Left ventricle myocardium inferior (tissue), 1 donor: ENCODE measurements around the gene JAKMIP1. TPM values are rescaled to one million over a fixed set of nuclear protein-coding genes. Genes with fewer than 3 reads are reported as not detected.

Experiments
- DNase-seq: peaks from one replicate; pipeline ENCODE4 v3.0.0-alpha.2; 2020
- H3K27ac ChIP-seq: fragments of 200-600 bp; replicated peaks from 2 replicates; pipeline ENCODE4 v1.8.0; 2021
- H3K27me3 ChIP-seq: fragments of 200-600 bp; 2 replicates; pipeline ENCODE4 v1.8.0; 2021; ENCODE audit warnings: low read depth
- H3K36me3 ChIP-seq: fragments of 200-600 bp; 2 replicates; pipeline ENCODE4 v1.8.0; 2021
- H3K4me1 ChIP-seq: fragments of 200-600 bp; 2 replicates; pipeline ENCODE4 v1.8.0; 2021
- H3K4me3 ChIP-seq: fragments of 200-600 bp; 2 replicates; pipeline ENCODE4 v1.8.0; 2021; ENCODE audit warnings: mild to moderate bottlenecking, moderate library complexity
- H3K9me3 ChIP-seq: fragments of 200-600 bp; replicated peaks from 2 replicates; pipeline ENCODE4 v1.8.0; 2021
- intact Hi-C: fragments of 100-400 bp; cut with micrococcal nuclease; formaldehyde crosslinking; loops from one replicate; pipeline ENCODE4 v1.11.0; 2022
- total RNA-seq: library from RNA; stranded (reverse); fragmentation: NEBNext Ultra II Directional; extraction: Animal tissue kit (Norgen Biotek cat#: 25700); gene quantifications from one replicate; pipeline ENCODE4 v1.2.1, GENCODE V29; 2021
- TF ChIP-seq, protein P1 (sequence below): fragments of 200-600 bp; IDR thresholded peaks from 2 replicates; pipeline ENCODE4 v1.8.0; 2021; ENCODE audit warnings: antibody characterized with exemption, mild to moderate bottlenecking, borderline replicate concordance
- donor health status: DM: no; HTN: yes; CAD: no; lungs with severe emphysema.

Gene JAKMIP1
- total RNA-seq, 1 donor from 2014 or later: not detected

DNA sequence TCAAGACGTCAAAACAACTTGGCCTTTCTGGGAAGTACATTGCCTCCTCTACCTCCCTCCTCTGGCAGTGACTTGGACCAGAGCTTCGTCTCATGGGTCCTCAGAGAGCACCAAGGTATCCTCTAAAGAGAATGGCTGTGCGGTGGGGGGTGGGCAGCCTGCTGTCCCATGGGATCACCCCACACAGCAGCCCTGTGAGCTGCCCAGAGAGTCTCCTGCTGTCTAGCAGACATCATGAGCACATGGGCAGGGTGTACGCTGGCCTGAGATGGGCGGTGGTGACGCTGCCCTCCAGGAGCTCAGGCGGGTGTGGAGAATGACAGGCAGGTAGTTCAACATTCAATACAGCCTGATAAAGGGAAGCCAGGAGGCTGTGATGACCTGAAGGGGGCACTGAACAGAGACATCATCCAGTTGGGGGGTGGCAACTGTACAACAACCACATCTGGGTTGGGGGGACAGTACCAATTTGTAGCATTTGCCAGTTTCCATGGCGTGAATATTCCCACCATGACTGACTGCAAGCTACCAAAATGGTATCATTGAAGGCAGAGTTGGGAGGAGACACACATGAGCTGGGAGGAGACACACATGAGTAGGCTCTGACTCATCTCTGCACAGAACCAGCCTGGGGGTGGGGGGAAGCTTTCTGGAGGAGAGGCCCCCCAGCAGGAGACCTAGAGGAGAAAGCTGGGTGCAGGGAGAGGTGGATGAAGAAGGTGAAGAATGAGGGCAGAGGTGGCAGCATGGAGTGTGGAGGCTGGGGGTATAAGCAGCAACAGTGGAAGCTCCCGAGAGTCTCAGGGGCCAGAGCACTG lies 218.0 kb downstream of the JAKMIP1 start:
- intact Hi-C loops: no loop called here
- H3K4me1 ChIP-seq: no peaks in the 10 kb centered on the region
- H3K9me3 ChIP-seq: peaks cover 19% of the 10 kb centered on the region
- H3K27ac ChIP-seq: no peak overlapping the region
- H3K36me3 ChIP-seq: no peaks in the 10 kb centered on the region
- H3K27me3 ChIP-seq: peaks cover 78% of the 10 kb centered on the region
- DNase-seq: no peak
- H3K4me3 ChIP-seq: no peak overlapping the region
- TF ChIP-seq, protein P1, sequence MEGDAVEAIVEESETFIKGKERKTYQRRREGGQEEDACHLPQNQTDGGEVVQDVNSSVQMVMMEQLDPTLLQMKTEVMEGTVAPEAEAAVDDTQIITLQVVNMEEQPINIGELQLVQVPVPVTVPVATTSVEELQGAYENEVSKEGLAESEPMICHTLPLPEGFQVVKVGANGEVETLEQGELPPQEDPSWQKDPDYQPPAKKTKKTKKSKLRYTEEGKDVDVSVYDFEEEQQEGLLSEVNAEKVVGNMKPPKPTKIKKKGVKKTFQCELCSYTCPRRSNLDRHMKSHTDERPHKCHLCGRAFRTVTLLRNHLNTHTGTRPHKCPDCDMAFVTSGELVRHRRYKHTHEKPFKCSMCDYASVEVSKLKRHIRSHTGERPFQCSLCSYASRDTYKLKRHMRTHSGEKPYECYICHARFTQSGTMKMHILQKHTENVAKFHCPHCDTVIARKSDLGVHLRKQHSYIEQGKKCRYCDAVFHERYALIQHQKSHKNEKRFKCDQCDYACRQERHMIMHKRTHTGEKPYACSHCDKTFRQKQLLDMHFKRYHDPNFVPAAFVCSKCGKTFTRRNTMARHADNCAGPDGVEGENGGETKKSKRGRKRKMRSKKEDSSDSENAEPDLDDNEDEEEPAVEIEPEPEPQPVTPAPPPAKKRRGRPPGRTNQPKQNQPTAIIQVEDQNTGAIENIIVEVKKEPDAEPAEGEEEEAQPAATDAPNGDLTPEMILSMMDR: no peak

DNA sequence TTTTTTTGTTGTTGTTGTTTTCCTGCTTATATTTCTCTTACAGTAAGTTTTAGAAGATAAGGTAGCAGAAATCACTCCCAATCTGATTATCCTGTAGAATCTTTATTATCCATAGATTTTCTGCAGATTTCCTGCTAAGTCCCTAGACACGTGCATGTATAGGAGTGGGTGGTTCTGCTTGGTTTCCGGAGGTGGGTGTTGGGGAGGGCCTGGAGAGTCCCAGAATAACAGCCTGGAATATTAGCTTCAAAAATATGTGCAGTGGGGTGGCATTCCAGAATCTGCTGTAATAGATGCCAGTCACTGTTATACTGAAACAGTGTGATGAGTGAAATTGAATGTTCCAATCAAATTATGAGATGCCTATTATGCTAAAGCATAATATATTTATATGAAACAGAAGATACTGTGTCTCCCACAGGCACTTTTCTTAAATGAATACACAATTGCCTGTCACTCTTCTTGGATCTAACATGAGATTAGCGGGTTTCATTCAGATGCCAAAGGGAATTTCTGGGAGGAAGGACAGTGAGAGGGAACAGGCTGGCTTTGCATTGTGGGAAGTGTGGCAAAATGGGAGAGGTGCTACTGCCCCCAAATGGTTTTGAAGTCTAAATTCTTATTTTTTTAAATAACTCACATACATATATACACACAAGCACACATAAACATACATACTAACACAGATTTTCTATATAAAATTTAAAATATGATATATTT lies 219.8 kb downstream of the JAKMIP1 start:
- intact Hi-C loops: no loop called here
- no peak for DNase-seq
- H3K4me1 ChIP-seq: no peaks in the 10 kb centered on the region
- TF ChIP-seq, protein P1: no peak
- H3K27me3 ChIP-seq: peaks cover 84% of the 10 kb centered on the region
- no peak overlapping the region for H3K4me3 ChIP-seq
- H3K27ac ChIP-seq: no peak overlapping the region
- no peaks in the 10 kb centered on the region for H3K36me3 ChIP-seq
- H3K9me3 ChIP-seq: peaks cover 19% of the 10 kb centered on the region

DNA sequence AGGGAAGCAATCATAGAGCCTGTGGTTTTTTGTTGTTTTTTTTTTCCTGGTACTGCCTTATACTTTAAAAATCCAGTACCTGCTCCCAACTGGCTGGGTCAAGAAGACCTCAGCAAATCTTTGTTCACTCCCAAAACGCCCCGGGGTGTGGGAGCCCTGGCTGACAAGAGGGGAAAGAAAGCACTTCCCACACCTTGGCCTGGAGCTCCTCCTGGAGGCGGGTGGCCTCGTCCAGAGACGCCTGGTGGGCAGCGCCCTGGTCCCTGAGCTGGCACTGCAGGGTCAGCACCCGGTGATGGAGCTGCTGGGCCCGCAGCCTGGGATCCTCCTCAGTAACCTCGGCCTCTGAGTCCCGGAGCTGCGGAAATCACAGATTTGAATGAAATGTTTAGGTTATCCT lies 220.4 kb downstream of the JAKMIP1 start:
- H3K4me1 ChIP-seq: no peaks in the 10 kb centered on the region
- H3K9me3 ChIP-seq: peaks cover 18% of the 10 kb centered on the region
- no peak overlapping the region for H3K4me3 ChIP-seq
- H3K36me3 ChIP-seq: no peaks in the 10 kb centered on the region
- TF ChIP-seq, protein P1: peak; percentile 54
- intact Hi-C loops: no loop called here
- H3K27ac ChIP-seq: no peak overlapping the region
- H3K27me3 ChIP-seq: peaks cover 90% of the 10 kb centered on the region
- no peak for DNase-seq

DNA sequence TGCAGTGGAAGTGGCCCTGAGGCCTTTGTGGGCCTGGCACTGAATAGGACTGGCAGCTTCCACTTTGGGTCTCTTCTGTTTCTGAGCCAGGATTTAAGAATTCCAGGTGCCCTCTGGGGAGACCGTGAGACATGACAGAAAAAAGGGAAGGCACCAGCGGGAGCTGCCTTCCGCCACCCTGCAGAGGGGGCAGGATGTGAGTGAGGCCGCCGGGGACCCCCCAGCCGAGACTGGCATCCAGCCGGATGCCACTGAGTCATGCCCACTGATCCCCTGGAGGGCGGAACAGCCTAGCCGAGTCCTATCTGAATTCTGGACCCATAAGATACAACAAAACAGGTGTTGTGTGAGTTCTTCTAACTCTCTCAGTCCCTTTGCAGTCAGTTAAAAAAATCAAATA lies 223.4 kb downstream of the JAKMIP1 start:
- TF ChIP-seq, protein P1: no peak
- no peak overlapping the region for H3K27ac ChIP-seq
- H3K4me3 ChIP-seq: no peak overlapping the region
- DNase-seq: no peak
- H3K9me3 ChIP-seq: no peaks in the 10 kb centered on the region
- intact Hi-C loops: no loop called here
- no peaks in the 10 kb centered on the region for H3K36me3 ChIP-seq
- H3K4me1 ChIP-seq: no peaks in the 10 kb centered on the region
- peaks cover 96% of the 10 kb centered on the region for H3K27me3 ChIP-seq

DNA sequence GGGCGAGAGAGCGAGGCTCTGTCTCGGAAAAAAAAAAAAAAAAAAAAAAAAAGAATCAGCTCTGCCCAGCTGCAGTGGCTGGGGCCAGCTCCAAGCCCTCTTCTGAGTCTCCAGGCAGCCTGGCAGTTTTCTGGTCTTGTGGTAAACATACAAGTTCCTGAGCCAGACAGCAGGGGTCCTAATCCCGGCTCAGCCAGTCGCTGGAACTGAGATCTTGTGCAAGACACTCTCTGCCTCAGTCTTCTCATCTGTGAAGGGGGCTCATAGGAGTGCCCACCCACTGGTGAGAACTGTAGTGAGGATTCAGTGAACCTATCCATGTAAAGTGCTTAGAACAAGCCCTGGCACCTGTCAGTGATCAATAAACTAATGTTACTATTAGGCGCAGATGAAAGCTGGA lies 223.9 kb downstream of the JAKMIP1 start:
- DNase-seq: no peak
- Histone ChIP-seq H3K9me3 (no peaks in the 10 kb centered on the region), H3K27me3 (peaks cover 96% of the 10 kb centered on the region), H3K27ac (no peak overlapping the region), H3K36me3 (no peaks in the 10 kb centered on the region), H3K4me1 (no peaks in the 10 kb centered on the region), H3K4me3 (no peak overlapping the region)
- intact Hi-C loops: no loop called here
- TF ChIP-seq, protein P1: no peak

Other genes starting within 250 kb of the JAKMIP1 start
- not detected for gene C4orf50, start 182.1 kb downstream of the JAKMIP1 start, total RNA-seq
- 104 TPM for gene WFS1, start 69.3 kb upstream of the JAKMIP1 start, total RNA-seq